ENCODE results near the gene SLC2A14.
"Not testable (repeated sequence)": the region's sequence is repeated elsewhere in the genome, so short reads cannot be mapped to it uniquely, and the experiment has no call there.

DNA sequence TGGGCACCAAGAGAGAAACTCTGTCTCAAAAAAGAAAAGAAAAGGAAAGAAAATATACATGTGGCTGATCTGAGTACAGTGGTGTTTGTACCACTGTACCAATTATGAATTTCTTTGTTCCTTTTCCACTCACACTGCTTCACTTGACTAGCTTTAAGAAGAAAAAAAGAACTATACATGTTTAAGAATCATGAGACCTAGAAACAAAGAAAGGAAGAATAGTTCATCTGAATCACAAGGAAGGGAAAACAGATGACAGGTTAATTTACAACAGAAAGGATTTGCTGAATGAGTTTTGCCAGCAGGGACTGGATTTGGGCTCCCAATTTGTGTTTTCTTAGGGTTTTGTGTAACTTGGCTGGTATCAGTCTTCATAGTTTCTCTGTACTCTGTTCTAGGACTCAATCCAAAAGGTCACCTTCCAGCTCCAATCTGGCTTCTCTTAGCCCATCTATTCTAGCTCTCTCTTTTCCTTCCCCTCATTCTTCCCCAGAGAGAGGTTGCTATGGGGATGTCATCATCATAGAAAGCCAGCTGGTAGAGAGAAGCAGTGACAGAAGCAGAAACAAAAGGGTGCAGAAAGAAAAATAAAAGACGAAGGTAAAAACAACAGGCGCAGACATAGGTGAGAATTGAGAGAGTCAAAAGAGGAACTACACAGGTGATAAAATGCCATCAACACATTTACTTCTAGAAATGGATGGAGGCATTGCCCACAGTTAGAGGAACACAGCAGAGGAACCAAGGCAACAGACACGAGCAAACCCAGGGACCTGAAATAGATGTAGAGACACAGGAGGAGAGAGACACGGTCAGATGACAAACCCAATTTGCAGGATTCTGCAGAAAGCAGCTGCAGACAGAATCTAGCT lies 25.3 kb downstream of the SLC2A14 start:
- not testable (repeated sequence) for TF ChIP-seq CTCF (IDR thresholded peaks at IDR 0.05; ENCODE audit: insufficient read depth, low read length); POLR2AphosphoS5 (IDR thresholded peaks at IDR 0.05; ENCODE audit: low read depth)
